Hematopoietic multipotent progenitor cell treated with erythropoietin and hydrocortisone succinate and interleukin-3 and kit ligand, for 15 days (in vitro differentiated cells): ENCODE data around the gene PLEK2.
"Not testable (repeated sequence)": the region's sequence is repeated elsewhere in the genome, so short reads cannot be mapped to it uniquely, and the experiment has no call there.

ENCODE experiments used
- DNase-seq: peaks from one replicate; pipeline ENCODE4 v3.0.0-alpha.2; 2015; ENCODE audit warnings: low spot score

PLEK2 gene

DNA sequence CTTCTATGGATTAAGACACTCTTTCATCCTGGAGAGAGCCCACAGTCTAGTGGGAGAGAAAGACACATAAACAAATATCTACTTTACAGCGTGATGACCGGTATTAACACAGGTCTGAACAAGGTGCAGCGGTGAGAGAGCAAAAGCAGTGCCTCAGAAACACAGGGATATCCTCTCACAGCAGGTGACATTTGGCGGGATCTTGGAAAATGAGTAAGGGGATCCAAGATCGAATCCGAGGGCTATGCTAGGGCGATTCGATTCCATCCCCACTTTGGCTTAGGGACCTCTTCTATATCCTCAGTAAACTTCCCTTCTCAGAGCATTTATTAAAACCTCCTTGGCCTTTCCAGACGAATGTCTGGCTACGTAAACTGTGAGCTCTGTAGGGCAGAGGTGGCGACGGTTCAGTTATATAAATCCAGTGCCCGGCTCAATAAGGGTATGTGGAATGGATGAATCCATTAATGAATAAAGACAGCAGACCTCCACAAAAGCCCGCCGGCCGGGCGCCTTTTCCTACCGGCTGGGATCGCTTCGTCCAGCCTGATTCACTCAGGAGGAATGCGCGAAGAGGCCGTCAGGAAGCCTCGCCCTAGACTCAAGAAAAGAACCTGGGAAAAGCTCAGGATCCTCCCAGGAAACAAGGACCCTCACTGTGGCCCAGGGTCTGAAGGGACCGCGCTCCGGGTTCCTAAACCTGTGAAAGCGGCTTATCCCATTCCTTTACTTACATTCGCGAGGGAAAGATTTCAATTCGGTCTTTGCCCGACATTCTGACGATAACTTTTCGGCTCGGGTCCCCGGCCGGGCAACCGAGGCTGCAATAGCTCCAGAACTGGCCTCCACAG is 52.8 kb downstream of the PLEK2 start:
- no peak for DNase-seq

DNA sequence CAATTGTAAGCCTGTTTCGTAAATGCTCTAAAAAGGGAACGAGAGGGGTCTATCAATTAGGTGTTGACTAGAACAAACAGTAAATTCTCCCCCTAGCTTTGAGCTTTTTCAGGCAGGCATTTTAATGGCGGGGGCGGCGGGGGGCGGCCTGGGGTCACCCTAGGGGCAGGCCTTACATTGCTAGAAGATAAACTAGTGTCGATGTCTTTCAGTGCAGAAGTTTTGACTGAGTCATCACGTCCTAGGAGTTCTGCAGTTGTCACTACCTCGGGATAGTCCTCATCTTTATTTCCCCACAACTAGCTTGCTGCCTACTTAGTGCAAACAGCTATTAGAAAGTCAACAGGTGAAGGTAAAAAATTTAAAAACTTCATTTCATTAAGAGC is 54.0 kb downstream of the PLEK2 start:
- no peak for DNase-seq

DNA sequence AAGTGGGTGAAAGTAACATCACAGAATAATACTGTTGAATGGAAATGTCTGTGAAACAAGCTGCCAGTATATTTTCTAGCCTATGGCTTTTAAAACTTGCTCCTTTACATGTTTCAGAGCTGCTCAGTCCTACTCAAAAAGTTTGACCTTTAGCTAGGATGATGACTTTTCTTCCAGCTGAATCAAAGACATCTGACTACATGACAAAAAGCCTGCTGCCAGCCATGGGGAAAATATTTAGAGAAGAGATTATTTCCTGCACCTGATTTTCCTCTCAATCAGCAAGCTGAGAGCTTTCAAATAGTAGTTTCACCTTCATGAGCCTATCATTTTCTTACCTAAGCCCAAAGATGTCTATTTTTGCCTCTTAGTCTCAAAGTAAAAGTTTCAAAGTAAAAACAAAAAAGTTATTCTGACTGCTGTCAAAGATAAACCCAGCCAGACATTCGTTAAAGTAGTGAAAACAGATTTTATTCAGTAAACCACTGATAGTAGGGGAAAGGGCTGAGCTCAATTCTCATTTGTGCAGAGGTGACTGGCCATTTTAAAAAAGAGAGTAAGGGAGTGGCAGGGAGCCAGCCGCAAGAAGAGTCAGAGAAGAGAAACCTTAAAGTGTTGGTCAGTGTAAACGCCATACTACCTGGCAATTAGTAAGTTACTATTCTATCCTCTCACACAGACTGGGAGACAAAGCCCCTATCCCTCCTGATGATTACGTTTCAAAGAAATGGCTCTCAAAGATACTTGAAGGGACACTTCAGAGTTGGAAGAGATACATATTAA is 54.6 kb downstream of the PLEK2 start:
- no peak for DNase-seq

DNA sequence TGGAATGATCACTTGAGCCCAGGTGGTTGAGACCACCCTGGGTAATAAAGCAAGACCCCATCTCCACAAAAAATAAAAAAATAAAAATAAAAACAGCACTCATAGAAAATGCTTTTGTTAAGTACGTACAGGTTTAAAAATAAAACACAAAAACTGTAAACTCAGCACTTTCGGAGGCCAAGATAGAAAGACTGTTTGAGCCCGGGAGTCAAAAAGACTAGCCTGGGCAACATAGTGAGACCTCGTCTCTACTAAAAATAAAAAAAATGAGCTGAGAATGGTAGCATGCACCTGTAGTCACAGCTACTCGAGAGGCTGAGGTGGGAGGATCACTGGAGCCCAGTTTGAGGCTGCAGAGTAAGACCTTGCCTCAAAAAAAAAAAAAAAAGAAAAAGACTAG is 59.9 kb downstream of the PLEK2 start:
- no peak for DNase-seq

DNA sequence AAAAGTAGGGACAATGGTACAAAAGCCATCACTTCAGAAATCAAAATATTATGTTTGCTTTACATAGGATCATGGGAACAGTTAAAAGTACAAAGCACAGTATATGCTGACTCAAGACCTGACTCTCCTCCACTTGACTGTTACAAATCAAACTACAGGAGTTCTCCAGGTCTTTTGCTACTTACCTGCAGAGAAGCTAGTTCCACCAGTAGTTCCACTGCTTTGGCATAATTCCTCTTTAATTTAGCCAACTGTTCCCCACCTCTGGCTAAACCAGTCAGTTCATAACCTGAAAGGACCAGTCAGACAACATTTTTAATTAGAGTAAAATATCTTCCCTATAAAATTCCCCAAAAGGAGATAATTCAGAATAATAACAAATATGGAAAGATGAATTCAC is 66.4 kb downstream of the PLEK2 start:
- DNase-seq: no peak

DNA sequence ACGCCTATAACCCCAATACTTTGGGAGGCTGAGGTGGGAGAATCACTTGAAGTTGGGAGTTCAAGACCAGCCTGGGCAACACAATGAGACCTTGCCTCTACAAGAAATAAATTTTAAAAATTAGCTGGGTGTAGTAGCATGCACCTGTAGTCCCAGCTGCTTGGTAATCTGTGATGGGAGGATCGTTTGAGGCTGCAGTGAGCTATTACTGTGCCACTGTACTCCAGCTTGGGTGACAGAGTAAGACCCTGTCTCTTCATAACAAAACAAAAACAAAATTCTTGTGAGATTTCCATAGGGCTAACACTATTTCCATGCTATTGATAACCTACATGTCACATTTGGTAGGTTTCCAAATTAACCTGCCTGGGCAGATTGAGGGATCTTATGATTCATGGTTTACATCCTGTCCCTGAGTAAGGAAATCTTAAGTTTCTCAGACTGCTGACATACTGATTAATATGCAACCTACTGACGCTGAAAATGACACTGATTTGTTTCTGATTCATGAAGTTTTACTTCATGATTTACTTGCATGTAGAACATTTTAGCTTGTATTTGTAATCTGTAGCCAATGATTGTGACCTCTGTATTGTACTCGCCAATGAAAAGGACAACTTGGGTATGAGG is 68.2 kb downstream of the PLEK2 start:
- no peak for DNase-seq

DNA sequence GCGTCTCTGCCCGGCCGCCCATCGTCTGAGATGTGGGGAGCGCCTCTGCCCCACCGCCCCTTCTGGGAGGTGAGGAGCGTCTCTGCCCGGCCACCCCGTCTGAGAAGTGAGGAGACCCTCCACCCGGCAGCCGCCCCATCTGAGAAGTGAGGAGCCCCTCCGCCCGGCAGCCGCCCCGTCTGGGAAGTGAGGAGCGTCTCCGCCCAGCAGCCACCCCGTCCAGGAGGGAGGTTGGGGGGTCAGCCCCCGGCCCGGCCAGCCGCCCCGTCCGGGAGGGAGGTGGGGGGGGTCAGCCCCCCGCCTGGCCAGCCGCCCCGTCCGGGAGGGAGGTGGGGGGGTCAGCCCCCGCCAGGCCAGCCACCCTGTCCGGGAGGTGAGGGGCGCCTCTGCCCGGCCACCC is 70.7 kb downstream of the PLEK2 start:
- not testable (repeated sequence) for DNase-seq
